Activated CD4-positive, alpha-beta T cell treated with anti-CD3 and anti-CD28 coated beads for 36 hours (primary cell): ENCODE measurements around the gene RASL10B. TPM values are rescaled to one million over a fixed set of nuclear protein-coding genes. Genes with fewer than 3 reads are reported as not detected.

Experiments used
- ATAC-seq: fragments of 200-7000 bp; cut with Tn5 transposase; one replicate; pipeline ENCODE4 v1.10.0; 2021; ENCODE audit warnings: mild to moderate bottlenecking, moderate library complexity
- CTCF ChIA-PET: fragments of 350-600 bp; sonication (Branson Sonifier 250); formaldehyde crosslinking; loops from one replicate; lab custom pipeline; 2021; ENCODE audit warnings: antibody characterized with exemption; lab: Charles Lee
- POLR2A ChIA-PET: fragments of 350-600 bp; sonication (Branson Sonifier 250); formaldehyde crosslinking; loops from one replicate; lab custom pipeline; 2021; ENCODE audit warnings: antibody characterized with exemption, inconsistent platforms; lab: Charles Lee
- DNase-seq: peaks from one replicate; pipeline ENCODE4 v3.0.0-alpha.2; 2020
- H3K27ac Mint-ChIP-seq: one replicate; pipeline ENCODE4 v1.8.0; 2021; ENCODE audit warnings: mixed read lengths
- H3K27me3 Mint-ChIP-seq: one replicate; pipeline ENCODE4 v1.8.0; 2021; ENCODE audit warnings: mixed read lengths
- H3K36me3 Mint-ChIP-seq: one replicate; pipeline ENCODE4 v1.8.0; 2021; ENCODE audit warnings: low read depth, mixed read lengths
- H3K4me1 Mint-ChIP-seq: one replicate; pipeline ENCODE4 v1.8.0; 2021; ENCODE audit warnings: mixed read lengths
- H3K4me3 Mint-ChIP-seq: one replicate; pipeline ENCODE4 v1.8.0; 2021; ENCODE audit warnings: mild to moderate bottlenecking, moderate library complexity, mixed read lengths
- H3K9me3 Mint-ChIP-seq: one replicate; pipeline ENCODE4 v1.8.0; 2021; ENCODE audit warnings: low read depth, mixed read lengths
- intact Hi-C, 2 experiments: fragments of 100-400 bp; cut with DNase I in 1 of 2; cut with micrococcal nuclease in 1 of 2; formaldehyde crosslinking; loops; one replicate each; pipeline versions ENCODE4 v1.14.2 to v1.15.1; 2022 to 2024; cut with DNase I, micrococcal nuclease
- total RNA-seq, 2 experiments: library from RNA; stranded (reverse); gene quantifications; one replicate each; pipeline ENCODE4 v1.2.3, GENCODE V29; 2021

Gene RASL10B
- total RNA-seq, 2 experiments from 2014 or later = 2.7 to 4.0 TPM

DNA sequence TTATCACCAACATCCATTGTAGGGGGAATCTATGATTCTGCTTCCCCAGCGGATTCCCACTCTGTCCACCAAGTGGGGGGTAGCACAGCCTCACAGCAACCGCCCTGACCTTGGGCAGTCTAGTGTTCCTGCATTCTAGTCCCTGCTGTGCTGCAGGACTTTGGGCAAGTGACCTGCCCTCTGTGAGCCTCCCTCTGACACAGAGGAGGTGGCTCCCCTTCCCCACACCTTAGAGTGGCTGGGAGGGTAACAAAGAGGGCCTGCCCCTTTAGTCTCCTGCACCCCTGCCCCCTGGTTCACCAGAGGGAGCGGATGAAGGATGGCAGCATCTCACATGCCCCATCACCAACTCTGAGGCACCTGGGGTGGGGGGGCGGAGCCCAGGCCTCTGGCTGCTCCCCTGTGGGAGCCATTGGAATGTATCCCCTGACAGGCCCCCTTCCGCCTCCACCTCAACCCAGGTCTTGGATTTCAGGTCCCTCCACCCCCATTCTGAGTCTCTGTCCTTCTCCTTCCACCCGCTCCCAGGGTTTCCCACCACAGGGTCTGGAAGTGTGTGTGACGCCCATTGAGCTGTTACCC is 11.5 kb downstream of the RASL10B start:
- Mint-ChIP-seq H3K4me1 (peaks cover 7% of the 10 kb centered on the region), H3K27me3 (peaks cover 28% of the 10 kb centered on the region), H3K9me3 (no peaks in the 10 kb centered on the region), H3K27ac (no peak overlapping the region), H3K36me3 (no peaks in the 10 kb centered on the region), H3K4me3 (no peak overlapping the region)
- POLR2A ChIA-PET = no interaction called here
- intact Hi-C loops = loop anchor here (10.0 kb wide), 2 partner anchors 428 to 748 kb away; no protein-coding TSS in a partner anchor
- DNase-seq (no peak), ATAC-seq (no peak)
- CTCF ChIA-PET = interaction anchor here (1.0 to 1.7 kb wide), 3 partner anchors 10 to 128 kb away, joined by 3 to 5 read pairs (median 4); no protein-coding TSS in a partner anchor

- CTCF ChIA-PET = interaction anchor here (0.6 to 1.7 kb wide), 4 partner anchors 11 to 129 kb away, joined by 3 to 5 read pairs (median 4); no protein-coding TSS in a partner anchor
- no peak overlapping the region for H3K27ac Mint-ChIP-seq
- DNase-seq (peak; percentile 54), ATAC-seq (no peak)
- no peak overlapping the region for H3K4me3 Mint-ChIP-seq
- H3K36me3 Mint-ChIP-seq = no peaks in the 10 kb centered on the region
- H3K4me1 Mint-ChIP-seq = peaks cover 15% of the 10 kb centered on the region
- POLR2A ChIA-PET = no interaction called here
- H3K9me3 Mint-ChIP-seq = no peaks in the 10 kb centered on the region
- intact Hi-C loops = loop anchor here (10.0 kb wide), 2 partner anchors 429 to 749 kb away; no protein-coding TSS in a partner anchor
- peaks cover 31% of the 10 kb centered on the region for H3K27me3 Mint-ChIP-seq
These were observed 12.3 kb downstream of the RASL10B start for GRCh38 chr17:35743626-35744328.

DNA sequence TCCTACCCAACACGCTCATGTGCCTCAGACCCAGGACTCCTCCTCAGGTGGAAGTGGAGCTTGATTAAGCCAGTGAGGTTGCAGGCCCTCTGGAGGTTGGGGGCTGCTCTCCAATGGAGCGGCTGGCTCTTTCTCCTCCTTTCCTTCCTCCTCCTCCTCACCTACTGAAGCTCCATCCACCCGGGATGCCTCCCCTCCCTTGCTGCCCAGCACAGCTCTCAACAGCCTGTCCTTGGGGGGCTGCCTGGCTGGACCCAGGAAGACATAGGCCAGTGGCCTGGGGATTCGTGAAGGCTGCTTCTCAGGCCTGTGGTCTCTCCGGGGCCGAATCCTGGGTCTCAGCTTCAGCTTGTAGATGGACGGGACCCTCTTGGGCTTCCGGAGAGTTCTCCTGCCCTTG is 13.4 kb downstream of the RASL10B start:
- Mint-ChIP-seq H3K9me3 (no peaks in the 10 kb centered on the region), H3K36me3 (no peaks in the 10 kb centered on the region), H3K27me3 (peaks cover 37% of the 10 kb centered on the region), H3K4me3 (no peak overlapping the region), H3K4me1 (peaks cover 23% of the 10 kb centered on the region), H3K27ac (no peak overlapping the region)
- ATAC-seq = no peak
- CTCF ChIA-PET = interaction anchor here (0.7 to 6.5 kb wide), 5 partner anchors 14 to 132 kb away, joined by 3 to 99 read pairs (median 4); no protein-coding TSS in a partner anchor
- POLR2A ChIA-PET = no interaction called here
- intact Hi-C loops = loop anchor here (5.0 to 10.0 kb wide), 4 partner anchors 208 to 750 kb away; partner anchors contain the start of gene SLFN12L (in 1 of the 2)
- no peak for DNase-seq

GRCh38 chr17:35745246-35745645 is 13.8 kb downstream of the RASL10B start:
- no peak for DNase-seq
- no peak for ATAC-seq
- CTCF ChIA-PET = interaction anchor here (0.7 to 6.5 kb wide), 4 partner anchors 14 to 132 kb away, joined by 3 to 99 read pairs (median 4); no protein-coding TSS in a partner anchor
- H3K36me3 Mint-ChIP-seq = no peaks in the 10 kb centered on the region
- intact Hi-C loops = loop anchor here (5.0 to 10.0 kb wide), 4 partner anchors 208 to 750 kb away; partner anchors contain the start of gene SLFN12L (in 1 of the 2)
- POLR2A ChIA-PET = no interaction called here
- no peak overlapping the region for H3K4me3 Mint-ChIP-seq
- peaks cover 25% of the 10 kb centered on the region for H3K4me1 Mint-ChIP-seq
- no peak overlapping the region for H3K27ac Mint-ChIP-seq
- peaks cover 37% of the 10 kb centered on the region for H3K27me3 Mint-ChIP-seq
- H3K9me3 Mint-ChIP-seq = no peaks in the 10 kb centered on the region

GRCh38 chr17:35745749-35746320 is 14.4 kb downstream of the RASL10B start:
- ChIA-PET CTCF (interaction anchor here (6.5 kb wide), 1 partner anchor 133 kb away, joined by 99 read pairs; no protein-coding TSS in a partner anchor), POLR2A (no interaction called here)
- H3K27me3 Mint-ChIP-seq = peaks cover 41% of the 10 kb centered on the region

DNA sequence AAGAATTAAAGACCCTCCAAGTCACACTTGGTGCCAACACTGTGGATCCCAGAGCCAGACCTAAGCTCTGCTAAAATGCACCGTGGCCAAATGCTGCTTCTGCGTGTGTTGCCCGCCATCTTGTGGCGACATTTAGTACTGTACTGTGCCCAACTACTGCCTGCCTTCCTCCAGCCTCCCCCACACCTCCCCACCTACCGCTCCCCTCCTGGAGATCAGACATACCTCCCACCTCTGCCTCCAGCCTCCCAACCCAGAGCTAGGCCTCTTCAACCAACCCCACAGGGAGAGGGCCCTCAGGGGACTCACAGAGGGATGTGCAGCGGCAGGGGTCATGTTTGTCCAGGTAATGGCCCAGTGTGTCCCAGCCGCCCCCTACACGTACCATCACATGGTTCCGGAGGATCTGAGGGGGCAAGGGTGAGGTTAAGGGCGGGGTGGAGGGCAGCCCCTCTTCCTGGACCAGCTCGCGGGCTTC is 16.1 kb downstream of the RASL10B start:
- DNase-seq = peak; percentile 90
- ChIA-PET POLR2A (no interaction called here), CTCF (interaction anchor here (0.6 to 6.5 kb wide), 51 partner anchors 8 to 1328 kb away, joined by 3 to 99 read pairs (median 4); no protein-coding TSS in a partner anchor)
- H3K9me3 Mint-ChIP-seq = no peaks in the 10 kb centered on the region
- intact Hi-C loops = loop anchor here (1.0 to 10.0 kb wide), 9 partner anchors 134 to 753 kb away; partner anchors contain the start of gene SLFN12L (in 1 of the 2)
- no peaks in the 10 kb centered on the region for H3K36me3 Mint-ChIP-seq
- ATAC-seq = peak; percentile 91
- peaks cover 23% of the 10 kb centered on the region for H3K4me1 Mint-ChIP-seq
- H3K27me3 Mint-ChIP-seq = peaks cover 33% of the 10 kb centered on the region
- H3K27ac Mint-ChIP-seq = no peak overlapping the region
- H3K4me3 Mint-ChIP-seq = no peak overlapping the region

More at GRCh38 chr17:35745749-35746320, 14.4 kb downstream of the RASL10B start:
- Mint-ChIP-seq H3K4me1 (peaks cover 30% of the 10 kb centered on the region), H3K36me3 (no peaks in the 10 kb centered on the region), H3K27ac (no peak overlapping the region), H3K9me3 (no peaks in the 10 kb centered on the region), H3K4me3 (no peak overlapping the region)
- intact Hi-C loops = loop anchor here (2.0 to 10.0 kb wide), 5 partner anchors 189 to 751 kb away; partner anchors contain the start of gene SLFN12L (in 1 of the 2)
- DNase-seq (no peak), ATAC-seq (no peak)

GRCh38 chr17:35748341-35748841 is 17.0 kb downstream of the RASL10B start:
- H3K36me3 Mint-ChIP-seq = no peaks in the 10 kb centered on the region
- intact Hi-C loops = loop anchor here (5.0 to 10.0 kb wide), 4 partner anchors 211 to 754 kb away; partner anchors contain the start of gene SLFN12L (in 1 of the 2)
- H3K4me3 Mint-ChIP-seq = no peak overlapping the region
- CTCF ChIA-PET = interaction anchor here (0.6 to 6.5 kb wide), 18 partner anchors 11 to 739 kb away, joined by 3 to 99 read pairs (median 4); no protein-coding TSS in a partner anchor
- peak; percentile 25 for ATAC-seq
- H3K9me3 Mint-ChIP-seq = no peaks in the 10 kb centered on the region
- peaks cover 32% of the 10 kb centered on the region for H3K27me3 Mint-ChIP-seq
- POLR2A ChIA-PET = interaction anchor here (0.6 kb wide), 1 partner anchor 390 kb away, joined by 3 read pairs; no protein-coding TSS in a partner anchor
- H3K4me1 Mint-ChIP-seq = peaks cover 23% of the 10 kb centered on the region
- DNase-seq = peak; percentile 20
- no peak overlapping the region for H3K27ac Mint-ChIP-seq

GRCh38 chr17:35748979-35749378 is 17.5 kb downstream of the RASL10B start:
- POLR2A ChIA-PET = no interaction called here

DNA sequence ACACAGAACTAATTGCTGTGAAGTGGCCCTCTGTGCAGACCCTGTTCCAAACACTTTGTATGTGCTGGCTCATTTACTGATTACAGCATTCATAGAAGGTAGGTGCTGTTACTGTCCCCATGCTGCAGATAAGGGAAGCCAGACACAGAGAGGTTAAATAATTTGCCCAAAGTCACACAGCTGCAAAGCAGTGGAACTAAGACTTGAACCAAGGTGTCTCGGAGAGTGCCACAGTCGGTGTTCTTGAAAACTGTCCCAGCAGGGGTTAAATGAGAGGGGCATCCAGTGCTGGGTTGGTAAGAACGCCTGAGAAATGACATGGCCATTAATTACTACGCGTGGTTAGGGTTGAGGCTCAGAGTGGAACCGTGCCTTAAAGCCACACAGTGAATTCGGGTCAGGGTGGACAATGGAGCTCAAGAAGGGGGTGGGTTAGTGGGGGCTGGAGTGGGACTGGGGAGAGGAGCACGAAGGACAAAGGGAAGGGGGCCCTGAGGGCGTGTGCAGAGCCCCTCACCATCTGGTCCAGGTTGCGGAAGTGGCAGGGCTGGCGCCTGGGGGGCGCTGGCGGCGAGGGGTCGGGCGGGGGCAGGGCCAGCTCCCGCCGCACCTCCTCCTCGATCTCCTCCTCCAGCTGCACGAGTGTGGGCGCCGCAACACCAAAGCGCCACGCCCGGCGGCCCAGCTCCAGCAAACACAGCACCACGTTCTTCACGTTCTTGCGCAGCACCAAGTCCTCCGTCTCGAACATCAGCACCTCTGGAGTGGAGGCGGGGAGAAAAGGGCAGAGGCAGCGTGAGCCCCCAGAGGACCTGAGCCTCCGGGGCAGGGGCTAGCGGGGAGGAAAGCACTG is 18.3 kb downstream of the RASL10B start:
- intact Hi-C loops = loop anchor here (5.0 to 10.0 kb wide), 4 partner anchors 212 to 755 kb away; partner anchors contain the start of gene SLFN12L (in 1 of the 2)
- DNase-seq (peak; percentile 51), ATAC-seq (peak; percentile 6)
- no peak overlapping the region for H3K4me3 Mint-ChIP-seq
- peaks cover 27% of the 10 kb centered on the region for H3K27me3 Mint-ChIP-seq
- H3K4me1 Mint-ChIP-seq = peaks cover 23% of the 10 kb centered on the region
- POLR2A ChIA-PET = no interaction called here
- H3K27ac Mint-ChIP-seq = no peak overlapping the region
- CTCF ChIA-PET = interaction anchor here (0.6 to 6.5 kb wide), 6 partner anchors 14 to 137 kb away, joined by 3 to 99 read pairs (median 6); no protein-coding TSS in a partner anchor
- no peaks in the 10 kb centered on the region for H3K36me3 Mint-ChIP-seq
- H3K9me3 Mint-ChIP-seq = no peaks in the 10 kb centered on the region

More at GRCh38 chr17:35748979-35749378, 17.5 kb downstream of the RASL10B start:
- ATAC-seq (no peak), DNase-seq (no peak)
- H3K4me1 Mint-ChIP-seq = peaks cover 23% of the 10 kb centered on the region
- H3K4me3 Mint-ChIP-seq = no peak overlapping the region
- H3K27me3 Mint-ChIP-seq = peaks cover 29% of the 10 kb centered on the region
- intact Hi-C loops = loop anchor here (5.0 to 10.0 kb wide), 4 partner anchors 212 to 754 kb away; partner anchors contain the start of gene SLFN12L (in 1 of the 2)
- no peaks in the 10 kb centered on the region for H3K36me3 Mint-ChIP-seq
- CTCF ChIA-PET = interaction anchor here (0.6 to 6.5 kb wide), 9 partner anchors 10 to 141 kb away, joined by 3 to 99 read pairs (median 4); no protein-coding TSS in a partner anchor
- H3K27ac Mint-ChIP-seq = no peak overlapping the region
- no peaks in the 10 kb centered on the region for H3K9me3 Mint-ChIP-seq
